HG03135 (cell line): Measurements from ENCODE around the gene CEBPE.

Experiments
- ATAC-seq: cut with Tn5 transposase; IDR thresholded peaks from one replicate; pipeline ENCODE4 v1.9.1; 2021; ENCODE audit warnings: mild to moderate bottlenecking, moderate library complexity; ENCODE audit not compliant: unreplicated experiment

CEBPE gene

GRCh38 chr14:23145794-23146350 is 26.8 kb upstream of the CEBPE start:
- no peak for ATAC-seq

- no peak for ATAC-seq
These were observed 24.9 kb upstream of the CEBPE start for GRCh38 chr14:23143911-23144310.

- ATAC-seq, result no peak
These were observed 23.8 kb upstream of the CEBPE start for GRCh38 chr14:23142826-23143225.

- ATAC-seq, result no peak
These were observed 22.8 kb upstream of the CEBPE start for GRCh38 chr14:23141706-23142444.

GRCh38 chr14:23140371-23140770 is 21.3 kb upstream of the CEBPE start:
- no peak for ATAC-seq

- ATAC-seq, result no peak
These were observed 20.8 kb upstream of the CEBPE start for GRCh38 chr14:23139874-23140273.

GRCh38 chr14:23137813-23138535 is 18.9 kb upstream of the CEBPE start:
- no peak for ATAC-seq

- no peak for ATAC-seq
These were observed 18.2 kb upstream of the CEBPE start for GRCh38 chr14:23137192-23137812.

GRCh38 chr14:23136566-23137133 is 17.6 kb upstream of the CEBPE start:
- no peak for ATAC-seq

GRCh38 chr14:23132970-23133369 is 13.9 kb upstream of the CEBPE start:
- ATAC-seq, result no peak

GRCh38 chr14:23131482-23131881 is 12.4 kb upstream of the CEBPE start:
- no peak for ATAC-seq

- no peak for ATAC-seq
These were observed 11.8 kb upstream of the CEBPE start for GRCh38 chr14:23130871-23131270.

GRCh38 chr14:23129759-23130316 is 10.8 kb upstream of the CEBPE start:
- no peak for ATAC-seq

- ATAC-seq, result no peak
These were observed 10.1 kb upstream of the CEBPE start for GRCh38 chr14:23128969-23129758.

- ATAC-seq, result no peak
These were observed 8.8 kb upstream of the CEBPE start for GRCh38 chr14:23127861-23128260.

- no peak for ATAC-seq
These were observed 7.7 kb upstream of the CEBPE start for GRCh38 chr14:23126548-23127278.

GRCh38 chr14:23125933-23126524 is 7.0 kb upstream of the CEBPE start:
- no peak for ATAC-seq

- no peak for ATAC-seq
These were observed 6.0 kb upstream of the CEBPE start for GRCh38 chr14:23125011-23125410.

- no peak for ATAC-seq
These were observed 5.4 kb upstream of the CEBPE start for GRCh38 chr14:23124337-23124954.
